Measurements from ENCODE around the gene XRCC1.

- TF ChIP-seq CTCF (conservative IDR thresholded peaks at IDR 0.05; ENCODE audit: low read depth, low read length) (no peak; the same call in 1 of the 2 replicates), EZH2 (IDR thresholded peaks at IDR 0.05; ENCODE audit: low read length, unreplicated experiment) (no peak)
Measured at GRCh38 chr19:43503501-43504425, 71.6 kb downstream of the XRCC1 start.
